GM12878 (cell line): ENCODE measurements around the gene IGLL1.

Experiments used
- CEBPB ChIP-seq, 2 experiments: fragments of 150-350 bp in 1 of 2; IDR thresholded peaks; 2 replicates each; pipeline ENCODE4 v1.6.1; 2012 to 2014; ENCODE audit warnings: low read depth in 2 of 2, low read length in 2 of 2, borderline replicate concordance in 1 of 2, inconsistent platforms in 1 of 2
- CHD1 ChIP-seq: IDR thresholded peaks from 2 replicates; pipeline ENCODE4 v1.6.1; 2012; ENCODE audit warnings: low read depth, low read length, improper control_type of control experiment
- CREB1 ChIP-seq: IDR thresholded peaks from 2 replicates; pipeline ENCODE4 v1.6.1; 2012; ENCODE audit warnings: low read depth, mild to moderate bottlenecking, inconsistent platforms
- CTCF ChIP-seq, 3 experiments: IDR thresholded peaks in 2 of 3; conservative IDR thresholded peaks in 1 of 3; 2 replicates each; pipeline ENCODE4 v1.5.1; 2011; ENCODE audit warnings: low read depth in 3 of 3, low read length in 3 of 3, mild to moderate bottlenecking in 3 of 3, control low read depth in 2 of 3, moderate library complexity in 2 of 3, inconsistent platforms in 1 of 3, mixed read lengths in 1 of 3; ENCODE audit not compliant: control insufficient read depth in 2 of 3, insufficient read depth in 1 of 3; ENCODE audit errors: extremely low read depth in 1 of 3
- EP300 ChIP-seq, 2 experiments: fragments of 150-350 bp in 1 of 2; IDR thresholded peaks; 2 replicates each; pipeline ENCODE4 v1.6.1; 2011 to 2012; ENCODE audit warnings: low read depth in 2 of 2, low read length in 2 of 2, borderline replicate concordance in 1 of 2, improper control_type of control experiment in 1 of 2, inconsistent platforms in 1 of 2; ENCODE audit not compliant: control insufficient read depth in 1 of 2
- MYC ChIP-seq: IDR thresholded peaks from 2 replicates; pipeline ENCODE4 v1.6.1; 2011; ENCODE audit warnings: mild to moderate bottlenecking, low read length, moderate library complexity, inconsistent platforms; ENCODE audit not compliant: insufficient read depth, insufficient replicate concordance, insufficient read length, severe bottlenecking
- NKRF ChIP-seq: fragments of 450-650 bp; conservative IDR thresholded peaks from 2 replicates; pipeline ENCODE4 v1.6.1; 2017; ENCODE audit warnings: mild to moderate bottlenecking, moderate library complexity
- PAX5 ChIP-seq: IDR thresholded peaks from 2 replicates; pipeline ENCODE4 v1.6.1; 2011; ENCODE audit warnings: low read depth, low read length, borderline replicate concordance
- POLR2A ChIP-seq: IDR thresholded peaks from 2 replicates; pipeline ENCODE4 v1.6.1; 2011; ENCODE audit warnings: low read depth, mild to moderate bottlenecking, low read length
- POLR2AphosphoS5 ChIP-seq: IDR thresholded peaks from 2 replicates; pipeline ENCODE4 v1.6.1; 2011; ENCODE audit warnings: mild to moderate bottlenecking, low read length, inconsistent platforms
- RAD21 ChIP-seq: IDR thresholded peaks from 2 replicates; pipeline ENCODE4 v1.6.1; 2011; ENCODE audit warnings: mild to moderate bottlenecking, low read depth, low read length, moderate library complexity; ENCODE audit not compliant: insufficient read depth
- RAD51 ChIP-seq: fragments of 450-650 bp; IDR thresholded peaks from 2 replicates; pipeline ENCODE4 v1.6.1; 2016; ENCODE audit warnings: moderate library complexity, mild to moderate bottlenecking, inconsistent platforms
- YY1 ChIP-seq: IDR thresholded peaks from 2 replicates; pipeline ENCODE4 v1.6.1; 2011; ENCODE audit warnings: low read depth, mild to moderate bottlenecking, low read length

GRCh38 chr22:23533771-23534191 is 46.3 kb downstream of the IGLL1 start:
- TF ChIP-seq CHD1 = no peak
- no peak for TF ChIP-seq RAD51
- TF ChIP-seq PAX5 = no peak
- TF ChIP-seq POLR2A = no peak
- TF ChIP-seq POLR2AphosphoS5 = no peak
- TF ChIP-seq CEBPB (IDR thresholded peaks at IDR 0.05; ENCODE audit: borderline replicate concordance in 1 of 2, low read depth in 2 of 2, low read length in 2 of 2) = no peak
- no peak for TF ChIP-seq MYC
- TF ChIP-seq EP300 (IDR thresholded peaks at IDR 0.05; ENCODE audit: borderline replicate concordance in 1 of 2, control insufficient read depth in 1 of 2, low read depth in 2 of 2, low read length in 2 of 2) = no peak
- no peak for TF ChIP-seq CTCF (IDR thresholded peaks at IDR 0.05 in 2 of 3, conservative IDR thresholded peaks at IDR 0.05 in 1 of 3; ENCODE audit: control insufficient read depth in 2 of 3, extremely low read depth in 1 of 3, insufficient read depth in 1 of 3, low read depth in 3 of 3, low read length in 3 of 3)
- TF ChIP-seq YY1 = no peak
- no peak for TF ChIP-seq NKRF
- no peak for TF ChIP-seq RAD21
- TF ChIP-seq CREB1 = no peak
